Left colon (tissue), 2 donors: Measurements from ENCODE around the gene NEK1. TPM values are rescaled to one million over a fixed set of nuclear protein-coding genes. Genes with fewer than 3 reads are reported as not detected.
"Not testable (repeated sequence)": the region's sequence is repeated elsewhere in the genome, so short reads cannot be mapped to it uniquely, and the experiment has no call there.

Experiments used
- ATAC-seq: fragments of 200-7000 bp; cut with Tn5 transposase; one replicate; pipeline ENCODE4 v1.9.1; 2020; ENCODE audit warnings: mild to moderate bottlenecking, moderate library complexity
- DNase-seq, 2 donors: peaks; one replicate each; pipeline ENCODE4 v3.0.0-alpha.2; 2020
- intact Hi-C, 2 donors: fragments of 100-400 bp; cut with DNase I in 1 of 2; cut with micrococcal nuclease in 1 of 2; formaldehyde crosslinking; loops; one replicate each; pipeline versions ENCODE4 v1.11.2 to v1.14.0; 2022; cut with DNase I, micrococcal nuclease
- total RNA-seq, 2 donors: library from RNA; stranded (reverse); fragmentation: NEBNext Ultra II Directional; extraction: Animal tissue kit (Norgen Biotek cat#: 25700); gene quantifications; one replicate each; pipeline ENCODE4 v1.2.1, GENCODE V29; 2021
- donor health status: DM: no; HTN: no; CAD: no.
- donor health status: DM: yes; HTN: yes; CAD: no.

NEK1 gene
- total RNA-seq, 2 donors from 2014 or later = 8.5 to 9.0 TPM

- peak; percentile 57 for ATAC-seq
- intact Hi-C loops = no loop called here
- DNase-seq = peak; percentile 72 to 80
Observed at GRCh38 chr4:169612871-169613859, 782 bp upstream of the NEK1 start.

- ATAC-seq = no peak
- no peak for DNase-seq
- intact Hi-C loops = no loop called here
Observed at GRCh38 chr4:169611157-169611556, 1.2 kb downstream of the NEK1 start.

- DNase-seq = no peak
- intact Hi-C loops = no loop called here
- ATAC-seq = no peak
Observed at GRCh38 chr4:169604903-169605331, 7.5 kb downstream of the NEK1 start.

- intact Hi-C loops = no loop called here
- no peak for DNase-seq
- ATAC-seq = no peak
Observed at GRCh38 chr4:169604131-169604900, 8.1 kb downstream of the NEK1 start.

GRCh38 chr4:169603312-169603711 is 9.1 kb downstream of the NEK1 start:
- no peak for ATAC-seq
- intact Hi-C loops = no loop called here
- DNase-seq = no peak

GRCh38 chr4:169601016-169601771 is 11.2 kb downstream of the NEK1 start:
- ATAC-seq (no peak), DNase-seq (no peak)
- intact Hi-C loops = no loop called here

GRCh38 chr4:169594560-169595195 is 17.7 kb downstream of the NEK1 start:
- DNase-seq (no peak), ATAC-seq (no peak)
- intact Hi-C loops = no loop called here

GRCh38 chr4:169593050-169593560 is 19.3 kb downstream of the NEK1 start:
- DNase-seq = no peak
- ATAC-seq = no peak
- intact Hi-C loops = no loop called here

- ATAC-seq (no peak), DNase-seq (no peak)
- intact Hi-C loops = no loop called here
Observed at GRCh38 chr4:169583563-169583962, 28.8 kb downstream of the NEK1 start.

GRCh38 chr4:169582706-169583105 is 29.7 kb downstream of the NEK1 start:
- ATAC-seq (no peak), DNase-seq (no peak)
- intact Hi-C loops = no loop called here

- no peak for ATAC-seq
Observed at GRCh38 chr4:169582203-169582602, 30.2 kb downstream of the NEK1 start.

GRCh38 chr4:169573889-169574288 is 38.5 kb downstream of the NEK1 start:
- intact Hi-C loops = no loop called here
- DNase-seq = no peak
- no peak for ATAC-seq

More at GRCh38 chr4:169582203-169582602, 30.2 kb downstream of the NEK1 start:
- intact Hi-C loops = no loop called here
- DNase-seq = no peak

- no peak for DNase-seq
- intact Hi-C loops = no loop called here
- ATAC-seq = no peak
Observed at GRCh38 chr4:169571435-169571834, 40.9 kb downstream of the NEK1 start.

- ATAC-seq, intact Hi-C loops: not testable (repeated sequence)
Observed at GRCh38 chr4:169571012-169571411, 41.4 kb downstream of the NEK1 start.

GRCh38 chr4:169570266-169570665 is 42.1 kb downstream of the NEK1 start:
- intact Hi-C loops, ATAC-seq, DNase-seq: not testable (repeated sequence)

More at GRCh38 chr4:169571012-169571411, 41.4 kb downstream of the NEK1 start:
- not testable (repeated sequence) for DNase-seq

- intact Hi-C loops, ATAC-seq, DNase-seq: not testable (repeated sequence)
Observed at GRCh38 chr4:169569188-169569587, 43.2 kb downstream of the NEK1 start.

- intact Hi-C loops = no loop called here
- ATAC-seq (no peak), DNase-seq (no peak)
Observed at GRCh38 chr4:169567916-169568315, 44.5 kb downstream of the NEK1 start.
